Colon (tissue), 2 donors: ENCODE measurements around the gene PYROXD2.
"Not testable (repeated sequence)": the region's sequence is repeated elsewhere in the genome, so short reads cannot be mapped to it uniquely, and the experiment has no call there.

ENCODE experiments used
- FAIRE-seq: peaks from 2 replicates; lab custom pipeline; 2012; peaks lifted over from hg19 to GRCh38; lab: Jason Lieb, UNC
- donor health status: control.
- donor health status: control.

Gene PYROXD2

DNA sequence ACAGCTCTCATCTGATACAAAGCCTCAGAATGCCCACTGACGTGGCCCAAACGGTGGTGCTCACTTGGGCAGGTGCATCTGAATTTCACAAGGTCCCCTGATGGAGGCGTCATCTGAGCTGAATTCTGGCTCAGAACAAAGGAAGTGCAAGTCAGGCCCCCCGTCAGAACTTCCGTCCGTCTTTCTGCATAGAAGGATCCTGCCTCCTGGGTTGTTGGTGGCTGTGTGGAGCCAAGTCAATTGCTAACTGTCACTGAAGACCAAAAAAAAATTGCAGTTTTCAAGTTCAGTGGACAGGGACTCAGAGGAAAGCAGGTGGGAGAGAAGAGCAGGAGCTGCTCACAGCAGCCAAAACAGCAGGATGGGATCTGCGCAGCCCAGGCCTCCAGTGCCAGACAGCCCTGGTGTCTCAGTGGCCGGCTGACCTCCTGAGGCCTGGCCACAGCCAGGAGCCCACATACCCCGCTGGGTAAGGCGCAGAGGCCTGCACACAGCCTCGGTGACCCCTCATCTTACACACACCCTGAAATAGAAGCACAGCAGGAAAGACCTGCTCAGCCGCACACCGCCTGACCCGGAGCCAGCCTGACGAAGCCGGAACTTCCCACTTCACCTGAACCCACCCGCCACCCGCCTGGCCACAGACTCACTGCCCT, 49.4 kb downstream of the PYROXD2 start:
- no peak for FAIRE-seq

DNA sequence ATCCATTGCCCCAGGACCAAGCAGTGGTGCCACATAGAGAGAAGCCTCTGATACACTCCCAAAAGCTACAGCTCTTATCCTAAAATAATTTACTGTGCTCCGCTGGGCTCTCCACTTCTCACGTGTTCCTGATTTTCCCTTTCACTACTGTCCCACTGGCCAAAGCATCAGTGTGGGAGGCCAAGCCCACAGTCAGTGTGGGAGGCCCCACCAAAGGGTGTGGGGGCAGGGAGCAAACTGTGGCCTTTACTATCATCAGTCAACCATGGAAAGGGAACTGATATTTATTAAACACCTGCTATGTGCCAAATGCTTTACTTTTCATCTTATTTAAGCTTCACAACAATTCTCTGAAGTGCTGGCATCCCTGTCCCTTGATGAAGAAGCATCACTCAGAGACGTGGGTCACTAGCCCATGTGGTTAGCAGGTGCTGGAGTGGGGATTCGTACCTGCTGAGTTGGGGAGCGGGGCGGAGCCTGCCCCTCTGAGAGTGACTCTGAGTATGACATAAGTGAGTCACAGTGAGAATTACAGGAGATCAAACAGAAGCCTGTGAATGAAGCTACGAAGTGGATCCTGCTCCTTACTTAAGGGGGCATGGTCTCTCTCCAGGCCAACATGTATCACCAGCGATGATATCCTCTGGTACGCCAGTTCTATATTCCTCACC, 50.4 kb downstream of the PYROXD2 start:
- FAIRE-seq = no peak

DNA sequence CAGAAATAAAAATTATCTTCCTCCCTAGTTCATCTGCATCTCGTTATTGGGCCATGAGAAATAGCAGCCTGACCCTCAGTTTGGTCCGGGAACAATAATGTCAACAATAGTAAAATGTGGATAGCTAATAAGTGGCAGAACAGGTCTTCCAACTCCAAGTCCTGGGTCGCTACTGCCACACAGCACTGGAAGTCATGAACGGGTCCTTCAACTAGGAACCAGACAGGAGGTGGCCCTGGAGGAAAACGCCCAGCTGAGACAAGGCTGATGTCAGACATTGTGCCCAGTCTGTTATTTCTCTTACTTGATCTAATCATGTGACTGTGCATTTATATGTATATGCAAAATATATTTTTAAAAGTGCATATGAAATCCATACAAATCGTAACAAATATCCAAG, 51.8 kb downstream of the PYROXD2 start:
- FAIRE-seq = no peak

- FAIRE-seq = no peak
Measured at GRCh38 chr10:98361131-98362025, 53.6 kb downstream of the PYROXD2 start.

DNA sequence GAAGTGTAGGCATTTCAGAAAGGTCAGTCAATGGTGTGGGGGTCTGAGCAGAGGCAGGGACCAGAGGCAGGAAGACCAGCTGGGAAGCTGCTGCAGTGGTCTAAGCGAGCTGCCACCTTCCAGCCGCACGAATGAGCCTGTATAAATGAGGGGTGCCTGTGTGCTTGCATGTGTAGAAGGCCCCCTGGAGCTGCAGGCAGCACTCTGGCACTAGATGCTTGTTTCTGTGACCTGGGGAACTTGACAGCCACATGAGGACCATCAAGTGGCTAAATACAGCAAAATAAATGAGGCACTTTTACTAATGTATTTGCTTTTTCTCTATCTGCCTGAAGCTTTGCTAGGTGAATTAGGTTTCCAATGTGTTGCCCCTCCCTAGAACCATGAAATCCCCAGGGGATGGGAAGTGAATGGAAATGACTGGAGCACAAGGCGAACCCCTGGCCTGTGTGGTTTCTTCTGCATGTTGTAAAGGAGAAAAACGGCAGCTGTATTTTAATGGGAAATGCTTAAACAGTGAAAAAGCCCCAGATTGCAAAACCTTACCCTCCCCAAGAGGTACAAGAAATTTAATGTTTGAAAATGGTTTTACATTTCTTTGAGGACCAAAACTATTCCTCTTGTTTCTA, 57.7 kb downstream of the PYROXD2 start:
- FAIRE-seq = no peak

GRCh38 chr10:98354491-98354890, 60.5 kb downstream of the PYROXD2 start:
- no peak for FAIRE-seq

DNA sequence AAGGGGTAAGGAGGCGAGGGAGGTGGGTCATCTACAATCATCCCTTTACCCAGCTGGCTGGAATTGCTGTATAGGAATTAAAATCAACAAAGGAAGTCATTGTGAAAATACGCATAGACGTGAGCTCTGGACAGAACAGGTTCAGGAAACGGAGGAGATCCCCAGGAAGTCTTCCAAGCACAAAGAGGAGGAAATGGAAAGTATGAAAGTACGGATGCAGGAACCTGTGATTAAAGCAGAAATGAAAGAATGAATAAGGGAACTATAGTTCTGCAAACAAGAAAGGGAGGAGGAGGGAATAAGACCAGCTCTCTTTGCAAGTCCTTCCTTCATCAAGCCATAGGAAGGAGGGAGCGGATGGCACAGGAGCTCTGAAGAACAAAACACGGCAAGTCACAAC, 61.8 kb downstream of the PYROXD2 start:
- FAIRE-seq = no peak

DNA sequence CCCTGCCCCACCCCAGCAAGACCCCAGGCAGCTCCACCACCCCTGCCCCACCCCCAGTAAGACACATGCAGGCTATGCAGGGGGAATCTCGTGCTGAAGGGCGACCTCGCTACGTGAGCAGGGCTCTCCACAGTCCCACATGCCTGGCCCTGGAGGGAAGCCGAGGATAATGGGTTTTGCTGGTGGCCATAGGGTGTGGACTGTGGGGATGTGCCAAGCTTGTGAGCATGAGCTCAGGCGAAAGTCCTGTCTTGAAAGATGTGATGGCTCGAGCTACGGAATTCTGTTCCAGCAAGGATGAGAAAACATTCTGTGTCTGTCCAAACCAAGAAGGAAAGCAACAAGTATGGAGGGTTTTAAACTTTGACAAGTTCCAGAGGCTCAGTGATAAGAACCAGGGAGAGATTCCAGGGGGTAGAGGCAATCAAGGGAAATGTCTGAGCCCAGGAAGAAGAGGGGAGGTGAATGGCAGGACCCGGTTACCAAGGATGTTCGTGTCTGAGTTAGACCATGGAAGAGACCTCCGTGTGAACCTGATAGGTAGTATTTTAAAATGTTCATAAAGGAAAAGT, 63.1 kb downstream of the PYROXD2 start:
- FAIRE-seq = no peak

GRCh38 chr10:98349508-98349922, 65.5 kb downstream of the PYROXD2 start:
- FAIRE-seq = no peak

GRCh38 chr10:98346847-98347246, 68.1 kb downstream of the PYROXD2 start:
- no peak for FAIRE-seq

DNA sequence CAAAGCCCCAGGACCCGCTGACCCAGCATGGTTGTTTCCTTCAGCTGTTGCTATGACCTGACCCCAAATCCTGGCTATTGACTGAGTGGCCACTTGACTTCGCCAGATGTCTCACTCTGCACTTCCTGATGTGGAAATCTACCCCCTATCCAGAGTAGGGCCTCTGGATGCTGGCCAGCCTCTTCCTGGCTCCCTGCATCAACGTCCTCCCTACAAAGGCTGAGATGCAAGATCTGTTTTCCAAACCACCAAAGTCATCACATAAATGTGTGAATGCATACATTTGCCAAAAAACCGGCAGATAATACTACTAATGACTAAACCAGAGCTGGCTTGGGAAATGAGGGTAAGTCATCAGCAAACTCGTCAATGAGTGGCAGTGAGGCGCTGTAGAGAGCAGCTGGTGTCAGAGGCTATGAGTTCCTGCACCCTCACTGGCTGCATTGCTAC, 70.4 kb downstream of the PYROXD2 start:
- no peak for FAIRE-seq

- not testable (repeated sequence) for FAIRE-seq
Measured at GRCh38 chr10:98341701-98342100, 73.3 kb downstream of the PYROXD2 start.

DNA sequence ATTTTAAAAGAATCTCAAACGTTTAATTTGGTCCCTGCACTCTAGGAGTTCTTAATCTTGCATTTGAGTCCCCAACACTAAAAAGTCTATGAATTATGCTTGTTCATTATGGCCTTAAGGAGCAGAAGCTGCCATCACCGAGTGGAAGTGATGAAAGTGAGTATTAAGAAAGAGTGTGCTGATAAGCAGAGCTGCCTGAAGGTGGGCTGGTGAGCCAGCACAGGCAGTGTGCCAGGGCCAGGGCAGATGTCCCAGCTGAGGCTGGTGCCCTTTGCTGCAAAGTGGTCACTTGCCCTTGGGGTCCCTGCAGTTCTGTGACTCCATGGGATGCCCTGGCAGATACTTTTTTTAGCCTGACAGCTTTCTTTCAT, 74.1 kb downstream of the PYROXD2 start:
- no peak for FAIRE-seq

GRCh38 chr10:98340261-98340939, 74.6 kb downstream of the PYROXD2 start:
- FAIRE-seq = no peak

- no peak for FAIRE-seq
Measured at GRCh38 chr10:98339799-98340198, 75.2 kb downstream of the PYROXD2 start.

DNA sequence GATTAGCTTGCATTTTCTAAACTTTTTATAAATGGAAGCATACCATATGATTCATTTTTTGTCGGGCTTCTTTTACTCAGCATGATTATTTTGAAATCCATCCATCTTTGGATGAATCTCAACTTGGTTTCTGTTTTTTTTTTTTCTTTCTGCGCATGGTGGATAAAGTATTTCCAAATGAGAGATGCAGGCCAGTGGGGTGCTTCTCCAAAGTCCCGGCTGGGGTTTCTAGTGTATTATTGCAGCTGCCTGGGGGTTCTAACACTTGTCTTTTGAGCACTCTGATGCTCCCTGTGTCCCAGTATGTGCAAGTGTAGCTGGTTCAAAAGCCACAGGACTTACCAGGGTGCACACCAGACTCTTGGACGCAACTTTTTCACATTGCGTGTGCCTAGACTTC, 76.1 kb downstream of the PYROXD2 start:
- FAIRE-seq = no peak

DNA sequence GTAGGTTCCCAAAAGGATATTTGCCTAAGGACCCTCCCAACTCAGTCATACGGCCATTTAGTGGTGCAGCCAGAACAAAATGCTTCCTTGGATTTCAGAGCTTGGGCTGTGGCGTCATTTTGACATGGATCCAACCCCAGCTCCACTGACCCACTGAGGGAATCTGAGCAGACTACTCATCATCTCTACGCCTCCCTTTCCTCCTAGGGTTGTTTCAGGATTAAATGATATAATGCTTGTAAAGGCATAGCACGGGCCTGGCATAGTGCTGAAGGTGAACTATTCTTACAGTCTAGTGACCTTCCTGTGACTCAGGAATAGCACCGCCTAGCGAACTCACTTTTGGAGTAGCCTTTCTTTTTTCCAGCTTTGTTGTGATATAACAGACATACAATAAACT, 76.7 kb downstream of the PYROXD2 start:
- no peak for FAIRE-seq

DNA sequence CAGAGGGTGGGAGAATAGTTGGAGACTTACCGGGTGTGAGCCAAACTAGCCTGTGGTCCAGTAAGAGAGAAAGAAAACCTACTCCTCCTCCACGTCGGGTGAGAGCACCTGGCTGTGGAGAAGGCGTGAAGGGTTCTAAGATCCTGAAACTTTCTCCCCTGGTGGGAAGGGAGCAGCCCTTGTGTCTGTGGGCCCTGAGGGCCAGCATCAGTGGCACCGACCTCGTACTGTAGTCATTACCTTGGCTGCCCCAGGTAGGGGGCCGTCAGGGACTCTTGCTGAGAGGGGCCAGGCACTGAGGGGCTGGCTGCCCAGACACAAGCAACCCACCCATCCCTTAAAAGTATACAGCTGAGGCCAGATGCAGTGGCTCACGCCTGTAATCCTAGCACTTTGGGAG, 77.5 kb downstream of the PYROXD2 start:
- no peak for FAIRE-seq
